C4-2B (cell line): ENCODE measurements around the gene MAN1A2.

ENCODE experiments used
- H3K27ac ChIP-seq: fragments of 450-650 bp; 2 replicates; pipeline ENCODE4 v1.5.1; 2017
- ZFX ChIP-seq: fragments of 450-650 bp; IDR thresholded peaks from 2 replicates; pipeline ENCODE4 v1.6.1; 2017
- TF ChIP-seq, protein P1 (sequence below): fragments of 450-650 bp; conservative IDR thresholded peaks from 2 replicates; pipeline ENCODE4 v1.5.1; 2017; ENCODE audit warnings: mild to moderate bottlenecking

Gene MAN1A2

DNA sequence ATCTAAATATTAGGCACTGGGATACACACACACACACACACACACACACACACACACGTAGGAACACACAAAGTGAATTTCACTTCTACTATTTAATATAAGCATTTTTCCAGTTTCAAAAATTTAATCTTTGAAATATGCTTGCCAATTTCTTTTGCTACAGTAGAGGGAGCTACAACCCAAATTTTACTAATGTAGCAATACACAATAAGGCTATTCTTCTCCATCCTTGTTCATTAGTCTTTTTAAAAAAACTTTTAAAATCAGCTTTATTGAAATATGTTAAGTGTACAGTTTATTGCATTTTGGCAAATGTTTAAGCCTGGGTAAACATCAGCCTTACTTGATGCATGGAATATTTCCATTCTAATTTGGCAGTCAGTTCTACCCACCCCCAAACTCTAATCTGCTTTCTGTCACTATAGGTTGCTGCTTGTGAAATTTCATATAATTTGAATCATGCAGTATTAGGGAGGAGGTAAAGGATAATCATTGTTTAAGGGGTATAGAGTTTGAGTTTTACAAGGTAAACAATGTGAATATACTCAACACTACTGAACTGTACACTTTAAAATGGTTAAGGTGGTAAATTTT, 145.6 kb downstream of the MAN1A2 start:
- TF ChIP-seq ZFX: no peak
- TF ChIP-seq, protein P1, sequence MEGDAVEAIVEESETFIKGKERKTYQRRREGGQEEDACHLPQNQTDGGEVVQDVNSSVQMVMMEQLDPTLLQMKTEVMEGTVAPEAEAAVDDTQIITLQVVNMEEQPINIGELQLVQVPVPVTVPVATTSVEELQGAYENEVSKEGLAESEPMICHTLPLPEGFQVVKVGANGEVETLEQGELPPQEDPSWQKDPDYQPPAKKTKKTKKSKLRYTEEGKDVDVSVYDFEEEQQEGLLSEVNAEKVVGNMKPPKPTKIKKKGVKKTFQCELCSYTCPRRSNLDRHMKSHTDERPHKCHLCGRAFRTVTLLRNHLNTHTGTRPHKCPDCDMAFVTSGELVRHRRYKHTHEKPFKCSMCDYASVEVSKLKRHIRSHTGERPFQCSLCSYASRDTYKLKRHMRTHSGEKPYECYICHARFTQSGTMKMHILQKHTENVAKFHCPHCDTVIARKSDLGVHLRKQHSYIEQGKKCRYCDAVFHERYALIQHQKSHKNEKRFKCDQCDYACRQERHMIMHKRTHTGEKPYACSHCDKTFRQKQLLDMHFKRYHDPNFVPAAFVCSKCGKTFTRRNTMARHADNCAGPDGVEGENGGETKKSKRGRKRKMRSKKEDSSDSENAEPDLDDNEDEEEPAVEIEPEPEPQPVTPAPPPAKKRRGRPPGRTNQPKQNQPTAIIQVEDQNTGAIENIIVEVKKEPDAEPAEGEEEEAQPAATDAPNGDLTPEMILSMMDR: peak; percentile 80
- no peak overlapping the region for H3K27ac ChIP-seq

DNA sequence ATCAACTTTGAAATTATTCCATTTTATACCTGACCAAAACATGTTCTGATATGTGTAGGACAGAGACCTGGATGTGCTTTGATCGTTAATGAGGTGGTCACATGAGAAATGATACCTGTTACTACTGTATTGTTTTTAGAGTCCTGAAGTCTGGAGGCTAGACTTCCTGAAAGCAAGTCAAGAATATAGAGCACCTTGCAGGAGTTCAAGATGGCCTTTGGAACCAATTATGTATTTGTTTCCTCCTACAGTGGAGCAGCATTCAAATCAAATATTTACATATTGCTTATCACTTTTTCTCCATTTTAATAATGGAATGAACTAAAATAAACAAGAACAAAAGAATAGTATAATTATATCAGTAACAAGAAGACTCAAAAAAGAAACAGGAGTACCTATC, 155.9 kb downstream of the MAN1A2 start:
- TF ChIP-seq ZFX: no peak
- H3K27ac ChIP-seq: no peak overlapping the region

GRCh38 chr1:117527074-117527473, 159.8 kb downstream of the MAN1A2 start:
- TF ChIP-seq, protein P1: no peak
- TF ChIP-seq ZFX: no peak

GRCh38 chr1:117527566-117528102, 160.4 kb downstream of the MAN1A2 start:
- no peak overlapping the region for H3K27ac ChIP-seq
- TF ChIP-seq, protein P1: no peak
- no peak for TF ChIP-seq ZFX

More at GRCh38 chr1:117527074-117527473, 159.8 kb downstream of the MAN1A2 start:
- H3K27ac ChIP-seq: no peak overlapping the region

GRCh38 chr1:117529683-117530082, 162.4 kb downstream of the MAN1A2 start:
- TF ChIP-seq, protein P1: no peak
- no peak for TF ChIP-seq ZFX
- H3K27ac ChIP-seq: no peak overlapping the region

- TF ChIP-seq ZFX: no peak
- TF ChIP-seq, protein P1: no peak
- H3K27ac ChIP-seq: no peak overlapping the region
Measured at GRCh38 chr1:117531222-117531621, 164.0 kb downstream of the MAN1A2 start.

GRCh38 chr1:117534995-117535467, 167.8 kb downstream of the MAN1A2 start:
- no peak overlapping the region for H3K27ac ChIP-seq

More at GRCh38 chr1:117534995-117535467, 167.8 kb downstream of the MAN1A2 start:
- no peak for TF ChIP-seq ZFX
- TF ChIP-seq, protein P1: peak; percentile 85
